ENCODE measurements around the gene ZFP3. TPM values are rescaled to one million over a fixed set of nuclear protein-coding genes. Genes with fewer than 3 reads are reported as not detected.
"Not testable (repeated sequence)": the region's sequence is repeated elsewhere in the genome, so short reads cannot be mapped to it uniquely, and the experiment has no call there.

The ZFP3 gene
- total RNA-seq: 1 to 10 TPM; 2.9 to 3.4 TPM

GRCh38 chr17:5078106-5079028 lies at the start of gene ZFP3:
Gene ZFP3, plus strand, starts transcription at chr17:5078467. Its CDS starts 13,038 bp downstream, at chr17:5091505.
- no peaks in the 10 kb centered on the region for H3K27me3 Mint-ChIP-seq
- H3K4me3 Mint-ChIP-seq: peak within 1 kb of the TSS; percentile 80
- peaks cover 25% of the 10 kb centered on the region for H3K9me3 Mint-ChIP-seq
- H3K27ac Mint-ChIP-seq: peak within 1 kb of the TSS; percentile 78
- ChIA-PET POLR2A (interaction anchor here (0.7 to 1.6 kb wide), 6 partner anchors 14 to 139 kb away, joined by 3 to 10 read pairs (median 4); partner anchors contain the start of genes RNF167, SLC25A11, ZNF232 and ZNF594), CTCF (interaction anchor here (0.8 to 2.0 kb wide), 5 partner anchors 25 to 289 kb away, joined by 3 to 7 read pairs (median 3); partner anchors contain the start of gene ZNF594)
- peaks cover 24% of the 10 kb centered on the region for H3K4me1 Mint-ChIP-seq
- H3K36me3 Mint-ChIP-seq (ENCODE audit: low read depth): peaks cover 36% of the 10 kb centered on the region
- peak; percentile 80 for DNase-seq

DNA sequence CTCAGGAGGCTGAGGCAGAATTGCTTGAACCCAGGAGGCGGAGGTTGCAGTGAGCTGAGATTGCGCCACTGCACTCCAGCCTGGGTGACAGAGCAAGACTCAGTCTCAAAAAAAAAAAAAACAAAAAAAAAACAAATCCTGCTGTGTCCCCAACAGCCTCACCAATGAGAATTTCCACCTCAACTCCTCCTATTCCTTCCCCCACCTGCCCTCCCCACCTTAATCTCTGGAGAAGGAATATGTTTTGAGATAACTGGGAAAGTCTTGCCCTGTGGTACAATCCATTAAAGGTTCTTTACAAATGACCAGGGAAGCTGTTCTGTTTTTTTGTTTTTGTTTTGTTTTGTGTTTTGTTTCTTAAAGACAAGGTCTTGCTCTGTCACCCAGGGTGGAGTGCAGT lies 48.1 kb upstream of the ZFP3 start:
- H3K4me3 Mint-ChIP-seq: peak overlapping the region; percentile 79
- CTCF ChIA-PET: interaction anchor here (0.8 to 3.1 kb wide), 10 partner anchors 11 to 121 kb away, joined by 3 to 67 read pairs (median 8); partner anchors contain the start of genes CAMTA2, SPAG7 and ZFP3
- not testable (repeated sequence) for H3K36me3 Mint-ChIP-seq (ENCODE audit: low read depth); H3K27me3 Mint-ChIP-seq; H3K9me3 Mint-ChIP-seq; DNase-seq
- H3K4me1 Mint-ChIP-seq: peaks cover 17% of the 10 kb centered on the region
- POLR2A ChIA-PET: interaction anchor here (0.7 to 2.1 kb wide), 9 partner anchors 12 to 161 kb away, joined by 3 to 12 read pairs (median 6); partner anchors contain the start of genes CAMTA2, PFN1 and ZNF594
- H3K27ac Mint-ChIP-seq: peak overlapping the region; percentile 93

DNA sequence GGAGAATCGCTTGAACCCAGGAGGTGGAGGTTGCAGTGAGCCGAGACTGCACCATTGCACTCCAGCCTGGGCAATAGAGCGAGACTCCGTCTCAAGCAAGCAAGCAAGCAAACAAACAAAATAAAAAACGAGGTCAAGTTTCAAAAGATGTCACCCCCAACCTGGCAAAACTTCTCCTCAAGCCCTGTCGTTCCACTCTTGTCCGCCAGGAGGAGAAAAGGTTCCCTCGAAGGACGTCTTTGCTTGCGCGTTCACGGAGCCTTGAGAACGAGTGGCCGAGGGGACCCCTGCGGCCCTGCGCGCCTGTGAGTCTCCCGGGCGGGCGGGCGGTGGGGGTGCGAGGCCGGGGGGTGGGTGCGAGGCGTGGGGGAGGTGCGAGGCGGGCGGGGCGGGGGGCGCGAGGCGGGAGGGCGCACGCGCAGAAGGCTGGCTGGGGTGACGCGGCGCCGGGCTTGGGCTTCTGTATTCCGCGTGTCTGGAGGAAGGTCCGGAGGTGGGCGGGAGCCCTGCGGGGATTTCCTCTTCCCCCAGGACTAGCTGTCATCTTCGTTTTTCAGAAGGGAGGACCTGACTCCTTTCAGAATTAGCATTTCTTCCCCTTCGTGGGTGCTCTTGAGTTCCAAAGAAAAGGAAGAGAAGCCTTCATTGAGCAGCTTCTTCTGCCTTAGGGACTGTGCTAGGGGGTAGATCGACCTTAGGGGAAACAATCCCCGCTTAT lies 46.7 kb upstream of the ZFP3 start:
- Mint-ChIP-seq H3K27me3 (no peaks in the 10 kb centered on the region), H3K4me3 (peak overlapping the region; percentile 79), H3K27ac (peak overlapping the region; percentile 93), H3K36me3 (ENCODE audit: low read depth) (peaks cover 3% of the 10 kb centered on the region), H3K4me1 (peaks cover 17% of the 10 kb centered on the region), H3K9me3 (no peaks in the 10 kb centered on the region)
- ChIA-PET CTCF (interaction anchor here (0.7 to 3.1 kb wide), 14 partner anchors 11 to 210 kb away, joined by 3 to 67 read pairs (median 6); partner anchors contain the start of genes CAMTA2, SPAG7 and ZFP3), POLR2A (interaction anchor here (0.8 to 2.1 kb wide), 10 partner anchors 11 to 160 kb away, joined by 3 to 12 read pairs (median 5); partner anchors contain the start of genes CAMTA2, RNF167, SLC25A11 and SPAG7)
- peak; percentile 88 for DNase-seq

GRCh38 chr17:5032865-5033264 lies 45.4 kb upstream of the ZFP3 start:
- no peaks in the 10 kb centered on the region for H3K9me3 Mint-ChIP-seq
- ChIA-PET POLR2A (interaction anchor here (1.4 to 2.1 kb wide), 2 partner anchors 13 to 54 kb away, joined by 4 to 6 read pairs; no protein-coding TSS in a partner anchor), CTCF (interaction anchor here (1.3 to 3.1 kb wide), 2 partner anchors 20 to 29 kb away, joined by 5 to 67 read pairs; no protein-coding TSS in a partner anchor)
- DNase-seq: no peak
- H3K27ac Mint-ChIP-seq: no peak overlapping the region
- H3K36me3 Mint-ChIP-seq (ENCODE audit: low read depth): peaks cover 3% of the 10 kb centered on the region
- peaks cover 17% of the 10 kb centered on the region for H3K4me1 Mint-ChIP-seq
- H3K4me3 Mint-ChIP-seq: no peak overlapping the region
- no peaks in the 10 kb centered on the region for H3K27me3 Mint-ChIP-seq

GRCh38 chr17:5033352-5034015 lies 44.8 kb upstream of the ZFP3 start:
- no peak overlapping the region for H3K27ac Mint-ChIP-seq
- H3K27me3 Mint-ChIP-seq: no peaks in the 10 kb centered on the region
- no peaks in the 10 kb centered on the region for H3K9me3 Mint-ChIP-seq
- ChIA-PET POLR2A (interaction anchor here (2.1 kb wide), 1 partner anchor 12 kb away, joined by 6 read pairs; no protein-coding TSS in a partner anchor), CTCF (interaction anchor here (3.0 kb wide), 1 partner anchor 16 kb away, joined by 16 read pairs; no protein-coding TSS in a partner anchor)
- peaks cover 17% of the 10 kb centered on the region for H3K4me1 Mint-ChIP-seq
- H3K36me3 Mint-ChIP-seq (ENCODE audit: low read depth): no peaks in the 10 kb centered on the region
- H3K4me3 Mint-ChIP-seq: no peak overlapping the region
- DNase-seq: no peak

DNA sequence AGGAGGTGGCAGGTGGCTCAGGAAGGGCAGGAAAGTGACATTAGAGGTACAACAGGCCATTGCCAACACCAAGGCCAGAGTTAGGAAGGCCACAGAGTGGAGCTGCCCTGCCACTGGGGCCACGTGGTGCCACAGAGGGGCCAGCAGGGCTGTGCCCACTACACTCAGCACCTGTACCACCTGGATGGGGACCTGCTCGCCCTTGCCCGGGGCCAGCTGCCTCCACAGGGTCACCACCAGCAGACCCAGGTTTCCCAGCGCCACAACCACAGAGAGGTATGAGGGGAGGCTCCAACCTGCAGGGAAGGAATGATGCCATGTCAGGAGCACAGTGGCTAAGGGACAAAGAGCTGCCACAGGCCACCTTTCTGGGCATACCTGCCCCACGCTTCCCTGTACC lies 44.2 kb upstream of the ZFP3 start:
- Mint-ChIP-seq H3K9me3 (no peaks in the 10 kb centered on the region), H3K4me3 (no peak overlapping the region), H3K27ac (no peak overlapping the region), H3K4me1 (peaks cover 17% of the 10 kb centered on the region), H3K36me3 (ENCODE audit: low read depth) (no peaks in the 10 kb centered on the region), H3K27me3 (no peaks in the 10 kb centered on the region)
- no peak for DNase-seq
- POLR2A ChIA-PET: interaction anchor here (0.8 to 2.1 kb wide), 2 partner anchors 12 to 15 kb away, joined by 3 to 6 read pairs; no protein-coding TSS in a partner anchor
- CTCF ChIA-PET: interaction anchor here (2.7 to 3.0 kb wide), 2 partner anchors 15 to 28 kb away, joined by 14 to 16 read pairs; no protein-coding TSS in a partner anchor

DNA sequence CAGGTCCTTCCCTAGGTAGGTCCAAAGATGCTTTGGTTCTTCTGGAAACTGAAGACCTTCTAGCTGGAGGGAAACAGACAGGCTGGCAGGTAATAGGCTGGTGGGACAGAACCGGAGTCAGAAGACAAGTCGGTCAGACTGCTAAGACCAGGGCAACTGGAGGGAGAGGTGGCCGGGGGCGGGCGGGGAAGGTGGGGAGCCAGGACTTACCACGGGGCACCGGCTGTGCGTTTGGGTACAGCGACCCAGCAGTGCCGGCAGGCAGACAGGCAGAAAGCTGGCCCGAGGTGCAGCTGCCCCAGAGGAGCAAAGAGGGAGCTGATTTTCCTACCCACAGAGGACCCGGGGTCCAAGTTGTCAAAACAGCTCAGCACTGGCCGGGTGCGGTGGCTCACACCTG lies 43.6 kb upstream of the ZFP3 start:
- Mint-ChIP-seq H3K36me3 (ENCODE audit: low read depth) (no peaks in the 10 kb centered on the region), H3K9me3 (no peaks in the 10 kb centered on the region), H3K27ac (no peak overlapping the region), H3K4me3 (no peak overlapping the region), H3K27me3 (no peaks in the 10 kb centered on the region), H3K4me1 (peaks cover 18% of the 10 kb centered on the region)
- CTCF ChIA-PET: interaction anchor here (2.7 to 3.0 kb wide), 2 partner anchors 15 to 27 kb away, joined by 14 to 16 read pairs; no protein-coding TSS in a partner anchor
- no peak for DNase-seq
- POLR2A ChIA-PET: interaction anchor here (0.8 to 2.1 kb wide), 3 partner anchors 11 to 66 kb away, joined by 3 to 6 read pairs (median 4); partner anchors contain the start of gene SPAG7

DNA sequence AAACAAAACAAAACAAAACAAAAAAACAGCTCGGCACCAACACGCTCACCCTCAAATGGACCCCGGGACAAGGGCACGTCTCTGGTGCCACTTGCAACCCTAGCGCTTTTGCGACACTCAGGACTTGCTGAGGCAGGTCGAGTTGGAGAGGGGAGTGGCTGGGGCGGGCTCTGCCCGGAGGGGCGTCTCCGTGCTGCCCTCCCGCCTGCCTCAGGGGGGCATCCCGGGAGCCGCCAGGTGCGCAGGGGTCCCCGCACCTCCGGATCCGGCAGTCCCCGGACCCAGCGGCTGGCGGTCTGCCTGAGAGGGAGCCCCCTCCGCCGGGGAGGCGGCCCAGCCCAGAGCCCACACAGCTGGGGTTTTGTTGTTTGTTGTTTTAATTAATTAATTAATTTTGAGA lies 43.0 kb upstream of the ZFP3 start, which contains the start of gene SLC52A1:
Gene SLC52A1 (minus strand): TSS at position 112 of the 400 bp plus-strand sequence. CDS start 820 bp downstream, outside the sequence.
- Mint-ChIP-seq H3K27me3 (no peaks in the 10 kb centered on the region), H3K27ac (no peak within 1 kb of the TSS), H3K4me3 (no peak within 1 kb of the TSS), H3K36me3 (ENCODE audit: low read depth) (no peaks in the 10 kb centered on the region), H3K9me3 (no peaks in the 10 kb centered on the region), H3K4me1 (peaks cover 20% of the 10 kb centered on the region)
- ChIA-PET CTCF (interaction anchor here (1.6 to 3.0 kb wide), 3 partner anchors 11 to 27 kb away, joined by 4 to 16 read pairs (median 14); no protein-coding TSS in a partner anchor), POLR2A (interaction anchor here (1.2 kb wide), 1 partner anchor 67 kb away, joined by 4 read pairs; the partner anchor contains the start of gene SPAG7)
- DNase-seq: no peak

DNA sequence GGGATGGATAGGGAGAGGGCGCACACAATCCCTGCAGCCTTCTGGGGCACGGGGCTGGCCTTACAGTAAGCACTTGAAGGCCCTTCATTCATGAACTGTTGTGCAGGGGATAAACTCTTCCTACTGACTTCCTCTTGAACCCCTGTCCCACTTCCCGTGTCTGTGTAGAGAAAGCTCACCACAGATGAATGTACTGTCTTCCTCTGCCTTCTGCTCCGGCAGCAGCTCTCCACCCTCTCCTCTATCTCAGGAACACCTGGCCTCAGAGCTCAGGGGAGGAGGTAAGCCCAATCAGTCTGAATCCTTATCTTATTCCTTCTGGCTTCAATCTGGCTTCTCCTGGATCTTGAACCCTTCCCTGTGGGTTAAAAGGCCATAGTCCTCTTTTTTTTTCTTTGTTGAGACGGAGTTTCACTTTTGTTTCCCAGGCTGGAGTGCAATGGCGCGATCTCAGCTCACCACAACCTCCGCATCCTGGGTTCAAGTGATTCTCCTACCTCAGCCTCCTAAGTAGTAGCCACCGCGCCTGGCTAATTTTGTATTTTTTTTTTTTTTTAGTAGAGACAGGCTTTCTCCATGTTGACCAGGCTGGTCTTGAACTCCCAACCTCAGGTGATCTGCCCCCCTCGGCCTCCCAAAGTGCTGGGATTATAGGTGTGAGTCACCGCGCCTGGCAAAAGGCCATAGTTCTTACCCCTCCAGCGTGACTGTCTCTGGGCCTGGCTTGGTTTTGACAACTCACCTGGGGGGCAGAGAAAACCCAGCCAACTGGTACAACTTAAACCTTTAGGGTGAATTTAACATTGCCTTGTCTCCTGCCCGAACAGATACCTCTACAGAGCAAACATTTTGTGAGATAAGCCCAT lies 35.9 kb upstream of the ZFP3 start:
- peak; percentile 56 for DNase-seq
- POLR2A ChIA-PET: interaction anchor here (0.9 to 1.6 kb wide), 4 partner anchors 11 to 94 kb away, joined by 3 to 12 read pairs (median 5); partner anchors contain the start of gene PFN1
- H3K9me3 Mint-ChIP-seq: peaks cover 2% of the 10 kb centered on the region
- peaks cover 18% of the 10 kb centered on the region for H3K36me3 Mint-ChIP-seq (ENCODE audit: low read depth)
- H3K4me3 Mint-ChIP-seq: peak overlapping the region; percentile 85
- H3K27ac Mint-ChIP-seq: peak overlapping the region; percentile 93
- peaks cover 53% of the 10 kb centered on the region for H3K4me1 Mint-ChIP-seq
- H3K27me3 Mint-ChIP-seq: no peaks in the 10 kb centered on the region
- CTCF ChIA-PET: interaction anchor here (0.6 to 1.5 kb wide), 5 partner anchors 11 to 252 kb away, joined by 3 to 10 read pairs (median 3); partner anchors contain the start of gene CAMTA2

GRCh38 chr17:5043524-5043923 lies 34.7 kb upstream of the ZFP3 start:
- ChIA-PET CTCF (interaction anchor here (1.5 kb wide), 1 partner anchor 54 kb away, joined by 3 read pairs; no protein-coding TSS in a partner anchor), POLR2A (no interaction called here)
- H3K4me3 Mint-ChIP-seq: peak overlapping the region; percentile 85
- peak overlapping the region; percentile 93 for H3K27ac Mint-ChIP-seq
- peaks cover 63% of the 10 kb centered on the region for H3K4me1 Mint-ChIP-seq
- H3K9me3 Mint-ChIP-seq: peaks cover 2% of the 10 kb centered on the region
- H3K36me3 Mint-ChIP-seq (ENCODE audit: low read depth): peaks cover 23% of the 10 kb centered on the region
- DNase-seq: no peak
- H3K27me3 Mint-ChIP-seq: no peaks in the 10 kb centered on the region
